Activated CD8-positive, alpha-beta memory T cell treated with anti-CD3 and anti-CD28 coated beads, Interleukin-2, amount 50 U/mL, for 48 hours (primary cell): ENCODE results near the gene CLDN19.
"Not testable (repeated sequence)": the region's sequence is repeated elsewhere in the genome, so short reads cannot be mapped to it uniquely, and the experiment has no call there.

Source experiments
- DNase-seq: peaks from one replicate; pipeline ENCODE4 v3.0.0-alpha.2; 2020

Gene CLDN19

GRCh38 chr1:42737257-42737656 is 2.8 kb downstream of the CLDN19 start:
- DNase-seq, result no peak

GRCh38 chr1:42736571-42737200 is 3.4 kb downstream of the CLDN19 start:
- no peak for DNase-seq

GRCh38 chr1:42736152-42736551 is 3.9 kb downstream of the CLDN19 start:
- no peak for DNase-seq

- DNase-seq, result no peak
These were observed 4.4 kb downstream of the CLDN19 start for GRCh38 chr1:42735477-42736105.

GRCh38 chr1:42735056-42735455 is 5.0 kb downstream of the CLDN19 start:
- no peak for DNase-seq

- DNase-seq, result no peak
These were observed 5.6 kb downstream of the CLDN19 start for GRCh38 chr1:42734201-42735035.

- DNase-seq, result no peak
These were observed 6.4 kb downstream of the CLDN19 start for GRCh38 chr1:42733415-42734200.

- peak; percentile 23 for DNase-seq
These were observed 7.8 kb downstream of the CLDN19 start for GRCh38 chr1:42732126-42732680.

GRCh38 chr1:42731585-42731984 is 8.5 kb downstream of the CLDN19 start:
- no peak for DNase-seq

- DNase-seq, result peak; percentile 66
These were observed 9.0 kb downstream of the CLDN19 start for GRCh38 chr1:42730988-42731387.

- peak; percentile 42 for DNase-seq
These were observed 10.0 kb downstream of the CLDN19 start for GRCh38 chr1:42730002-42730401.

GRCh38 chr1:42725820-42726219 is 14.2 kb downstream of the CLDN19 start:
- DNase-seq, result not testable (repeated sequence)

GRCh38 chr1:42723511-42723910 is 16.5 kb downstream of the CLDN19 start:
- peak; percentile 10 for DNase-seq

GRCh38 chr1:42722403-42722802 is 17.6 kb downstream of the CLDN19 start:
- not testable (repeated sequence) for DNase-seq

GRCh38 chr1:42721926-42722325 is 18.1 kb downstream of the CLDN19 start:
- no peak for DNase-seq

GRCh38 chr1:42720868-42721267 is 19.2 kb downstream of the CLDN19 start:
- DNase-seq, result peak; percentile 22

- not testable (repeated sequence) for DNase-seq
These were observed 25.6 kb downstream of the CLDN19 start for GRCh38 chr1:42714441-42714840.

- no peak for DNase-seq
These were observed 26.7 kb downstream of the CLDN19 start for GRCh38 chr1:42713293-42713692.

GRCh38 chr1:42712808-42713207 is 27.2 kb downstream of the CLDN19 start:
- DNase-seq, result not testable (repeated sequence)

- DNase-seq, result no peak
These were observed 36.1 kb downstream of the CLDN19 start for GRCh38 chr1:42703888-42704464.

- no peak for DNase-seq
These were observed 40.0 kb downstream of the CLDN19 start for GRCh38 chr1:42700006-42700405.

- DNase-seq, result no peak
These were observed 41.8 kb downstream of the CLDN19 start for GRCh38 chr1:42698081-42698813.
